ENCODE data around the gene ZNF48.

- TF ChIP-seq CTCF (IDR thresholded peaks at IDR 0.05 in 4 of 5, conservative IDR thresholded peaks at IDR 0.05 in 1 of 5) (no peak), POLR2A (IDR thresholded peaks at IDR 0.05) (no peak)
Observed at GRCh38 chr16:30351586-30352419, 43.4 kb upstream of the ZNF48 start.

All from gastrocnemius medialis (tissue), 4 donors.